Measurements from ENCODE around the gene ME1. TPM values are rescaled to one million over a fixed set of nuclear protein-coding genes. Genes with fewer than 3 reads are reported as not detected.

ME1 gene
- total and polyA plus RNA-seq, 7 donors = 4.2 to 18.5 (median 11.3) TPM

GRCh38 chr6:83180426-83180950, 250.4 kb downstream of the ME1 start:
- intact Hi-C loops (cut with DNase I) = no loop called here
- DNase-seq = no peak
- TF ChIP-seq, protein P1, sequence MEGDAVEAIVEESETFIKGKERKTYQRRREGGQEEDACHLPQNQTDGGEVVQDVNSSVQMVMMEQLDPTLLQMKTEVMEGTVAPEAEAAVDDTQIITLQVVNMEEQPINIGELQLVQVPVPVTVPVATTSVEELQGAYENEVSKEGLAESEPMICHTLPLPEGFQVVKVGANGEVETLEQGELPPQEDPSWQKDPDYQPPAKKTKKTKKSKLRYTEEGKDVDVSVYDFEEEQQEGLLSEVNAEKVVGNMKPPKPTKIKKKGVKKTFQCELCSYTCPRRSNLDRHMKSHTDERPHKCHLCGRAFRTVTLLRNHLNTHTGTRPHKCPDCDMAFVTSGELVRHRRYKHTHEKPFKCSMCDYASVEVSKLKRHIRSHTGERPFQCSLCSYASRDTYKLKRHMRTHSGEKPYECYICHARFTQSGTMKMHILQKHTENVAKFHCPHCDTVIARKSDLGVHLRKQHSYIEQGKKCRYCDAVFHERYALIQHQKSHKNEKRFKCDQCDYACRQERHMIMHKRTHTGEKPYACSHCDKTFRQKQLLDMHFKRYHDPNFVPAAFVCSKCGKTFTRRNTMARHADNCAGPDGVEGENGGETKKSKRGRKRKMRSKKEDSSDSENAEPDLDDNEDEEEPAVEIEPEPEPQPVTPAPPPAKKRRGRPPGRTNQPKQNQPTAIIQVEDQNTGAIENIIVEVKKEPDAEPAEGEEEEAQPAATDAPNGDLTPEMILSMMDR (IDR thresholded peaks at IDR 0.05) = no peak
- TF ChIP-seq POLR2AphosphoS5 (IDR thresholded peaks at IDR 0.05) (no peak), EP300 (IDR thresholded peaks at IDR 0.05) (no peak), POLR2A (IDR thresholded peaks at IDR 0.05) (no peak)
- H3K27ac ChIP-seq = no peak overlapping the region
- peaks cover 0 to 21% (median 12%) of the 10 kb centered on the region in 4 donors for H3K4me1 ChIP-seq
- no peaks in the 10 kb centered on the region for H3K27me3 ChIP-seq
- H3K4me3 ChIP-seq = no peak overlapping the region
- no peaks in the 10 kb centered on the region for H3K9me3 ChIP-seq
- peaks cover 0 to 67% (median 10%) of the 10 kb centered on the region in 4 donors for H3K36me3 ChIP-seq

GRCh38 chr6:83176246-83176645, 254.6 kb downstream of the ME1 start:
- TF ChIP-seq, protein P1 (IDR thresholded peaks at IDR 0.05) = no peak
- peak in 1 of 4 donors; percentile 55 for TF ChIP-seq POLR2AphosphoS5 (IDR thresholded peaks at IDR 0.05)
- TF ChIP-seq EP300 (IDR thresholded peaks at IDR 0.05) = no peak
- TF ChIP-seq POLR2A (IDR thresholded peaks at IDR 0.05) = no peak
- Histone ChIP-seq H3K36me3 (peaks cover 0 to 67% (median 31%) of the 10 kb centered on the region in 4 donors), H3K27ac (peak overlapping the region in 2 of 4 donors; percentile 21 to 34), H3K4me1 (peaks cover 0 to 15% (median 7%) of the 10 kb centered on the region in 4 donors), H3K27me3 (no peaks in the 10 kb centered on the region), H3K4me3 (no peak overlapping the region), H3K9me3 (no peaks in the 10 kb centered on the region)
- no peak for DNase-seq
- WGBS, 2 donors = 79 to 88% methylated on average over 4 of the region's 4 CpGs
- intact Hi-C loops (cut with DNase I) = no loop called here

DNA sequence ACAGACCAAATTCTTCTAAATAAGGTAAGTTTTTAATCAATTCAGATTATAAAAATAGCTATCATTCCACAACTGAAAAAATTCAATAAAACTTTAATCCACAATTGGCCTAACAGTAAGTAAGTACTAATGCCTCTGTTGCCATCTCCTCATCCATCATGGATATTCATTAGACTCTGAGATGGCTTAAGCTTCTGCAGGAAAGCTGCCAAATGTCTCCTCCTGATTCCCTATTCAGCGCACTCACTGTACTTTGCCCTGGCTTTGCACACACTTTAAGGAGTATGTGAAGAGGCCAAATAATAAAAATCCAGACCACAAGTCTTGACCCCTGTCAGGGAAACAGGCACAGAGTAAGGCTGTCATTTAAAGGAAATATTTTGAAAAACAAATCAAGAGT, 261.3 kb downstream of the ME1 start:
- Histone ChIP-seq H3K36me3 (peaks cover 13 to 100% (median 61%) of the 10 kb centered on the region in 4 donors), H3K27ac (no peak overlapping the region), H3K4me1 (no peaks in the 10 kb centered on the region), H3K9me3 (no peaks in the 10 kb centered on the region), H3K4me3 (no peak overlapping the region), H3K27me3 (no peaks in the 10 kb centered on the region)
- no peak for DNase-seq
- WGBS, 2 donors = 54 to 75% methylated on average over 1 of the region's 1 CpG
- TF ChIP-seq POLR2AphosphoS5 (IDR thresholded peaks at IDR 0.05) (no peak), EP300 (IDR thresholded peaks at IDR 0.05) (no peak)
- intact Hi-C loops (cut with DNase I) = no loop called here

DNA sequence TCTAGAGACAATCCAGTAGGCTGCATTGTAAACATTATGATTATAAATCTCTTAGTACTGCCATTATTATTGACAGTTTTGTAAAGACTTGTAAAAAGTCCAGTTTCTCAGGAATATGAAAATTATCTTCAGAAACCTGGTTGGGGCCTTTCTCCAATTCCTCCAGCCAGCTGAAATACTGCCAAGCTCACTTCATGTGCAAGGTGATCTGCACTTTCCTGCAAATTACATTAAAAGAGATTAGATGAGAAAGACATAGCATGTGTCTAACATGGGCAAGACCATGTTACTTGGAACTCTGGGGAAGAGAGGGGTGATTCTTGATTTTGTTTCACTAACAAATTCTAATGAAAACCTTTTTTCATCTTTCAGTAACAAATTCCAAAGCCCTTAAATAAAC, 261.7 kb downstream of the ME1 start:
- no peaks in the 10 kb centered on the region for H3K27me3 ChIP-seq
- intact Hi-C loops (cut with DNase I) = no loop called here
- no peak overlapping the region for H3K27ac ChIP-seq
- no peak overlapping the region for H3K4me3 ChIP-seq
- DNase-seq = no peak
- TF ChIP-seq POLR2AphosphoS5 (IDR thresholded peaks at IDR 0.05) = no peak
- TF ChIP-seq EP300 (IDR thresholded peaks at IDR 0.05) = no peak
- no peak for TF ChIP-seq POLR2A (IDR thresholded peaks at IDR 0.05)
- TF ChIP-seq, protein P1 (IDR thresholded peaks at IDR 0.05) = no peak
- H3K36me3 ChIP-seq = peaks cover 13 to 100% (median 61%) of the 10 kb centered on the region in 4 donors
- no peaks in the 10 kb centered on the region for H3K9me3 ChIP-seq
- H3K4me1 ChIP-seq = no peaks in the 10 kb centered on the region

DNA sequence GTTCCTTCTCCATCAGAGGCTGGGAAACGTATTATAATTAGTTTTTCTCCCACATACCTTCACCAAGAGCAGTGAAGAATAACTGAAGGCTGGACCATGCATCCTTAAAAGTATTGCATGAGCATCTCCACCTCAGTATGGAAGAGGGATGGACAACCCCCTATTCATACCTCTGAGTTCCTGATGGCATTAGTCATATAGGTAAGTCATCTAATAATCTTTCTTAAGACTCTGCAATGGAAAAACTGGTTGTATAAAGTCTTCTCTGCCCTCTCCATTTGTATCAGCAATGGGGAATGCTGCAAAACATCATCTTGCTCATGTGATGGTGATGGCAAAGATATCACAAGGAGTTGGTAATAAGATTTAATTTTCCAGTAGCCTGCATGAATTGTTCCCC, 262.3 kb downstream of the ME1 start:
- H3K36me3 ChIP-seq = peaks cover 13 to 100% (median 57%) of the 10 kb centered on the region in 4 donors
- DNase-seq = no peak
- H3K27me3 ChIP-seq = no peaks in the 10 kb centered on the region
- TF ChIP-seq POLR2A (IDR thresholded peaks at IDR 0.05) (no peak), POLR2AphosphoS5 (IDR thresholded peaks at IDR 0.05) (no peak), EP300 (IDR thresholded peaks at IDR 0.05) (no peak)
- TF ChIP-seq, protein P1 (IDR thresholded peaks at IDR 0.05) = no peak
- intact Hi-C loops (cut with DNase I) = no loop called here
- WGBS, 2 donors = 88 to 94% methylated on average over 1 of the region's 1 CpG
- H3K27ac ChIP-seq = no peak overlapping the region
- H3K4me3 ChIP-seq = no peak overlapping the region
- H3K9me3 ChIP-seq = no peaks in the 10 kb centered on the region
- H3K4me1 ChIP-seq = no peaks in the 10 kb centered on the region

Data from sigmoid colon (tissue), 7 donors.